Peyer's patch (tissue), 4 donors: ENCODE data around the gene COL28A1. TPM values are rescaled to one million over a fixed set of nuclear protein-coding genes. Genes with fewer than 3 reads are reported as not detected.

Source experiments
- DNase-seq, 3 donors: peaks; one replicate each; pipeline ENCODE4 v3.0.0-alpha.2; 2017 to 2019
- H3K27ac ChIP-seq, 4 donors: fragments of 200-600 bp; sonication (generic); one replicate each; pipeline ENCODE4 v1.5.1; 2016 to 2019
- H3K27me3 ChIP-seq, 2 donors: fragments of 200-600 bp; sonication (generic); one replicate each; pipeline ENCODE4 v1.5.1; 2019
- H3K36me3 ChIP-seq, 3 donors: fragments of 200-600 bp; sonication (generic); one replicate each; pipeline ENCODE4 v1.5.1; 2016 to 2019
- H3K4me1 ChIP-seq, 4 donors: fragments of 200-600 bp; sonication (generic); one replicate each; pipeline ENCODE4 v1.5.1; 2016 to 2019
- H3K4me3 ChIP-seq, 4 donors: fragments of 200-600 bp; sonication (generic); 1 replicate in 3 of 4; 2 replicates in 1 of 4; pipeline ENCODE4 v1.5.1; 2016 to 2019; ENCODE audit warnings: mild to moderate bottlenecking in 1 of 4
- H3K9me3 ChIP-seq, 4 donors: fragments of 200-600 bp; sonication (generic); one replicate each; pipeline ENCODE4 v1.5.1; 2016 to 2019; ENCODE audit warnings: mild to moderate bottlenecking in 1 of 4
- total RNA-seq, 4 donors: library from RNA; depleted of rRNA; stranded (reverse); fragments of >200 nt; gene quantifications; one replicate each; pipeline ENCODE4 v1.1.0, GENCODE V29; 2016
- TF ChIP-seq, protein P1 (sequence below), 6 experiments: fragments of 450-650 bp in 4 of 6; fragments of 200-600 bp in 2 of 6; sonication (generic) in 1 of 6; IDR thresholded peaks; one replicate each; pipeline ENCODE4 v1.5.1; 2017 to 2019; ENCODE audit warnings: antibody characterized with exemption in 6 of 6, mild to moderate bottlenecking in 3 of 6, moderate library complexity in 1 of 6

The COL28A1 gene
- total RNA-seq, 4 donors from 2014 or later = 1.4 to 5.8 (median 1.9) TPM

DNA sequence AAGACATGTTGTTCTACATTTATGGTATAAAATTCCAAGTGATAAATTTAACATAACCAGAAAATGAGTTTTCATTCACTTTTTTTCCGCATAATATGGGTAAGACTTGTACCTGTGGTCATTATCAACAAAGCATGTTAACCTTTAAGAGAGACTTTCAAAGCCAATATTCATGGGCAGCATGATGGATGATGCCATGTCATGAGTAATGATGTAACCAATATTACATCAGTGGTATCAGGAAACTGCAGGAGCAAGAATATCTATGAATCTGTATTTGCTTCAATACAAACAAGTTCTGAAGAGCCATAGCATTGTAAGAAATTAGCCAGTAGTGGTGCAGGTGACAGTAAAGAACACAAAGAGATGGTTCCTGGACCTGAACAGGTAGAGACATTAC lies 226.5 kb downstream of the COL28A1 start:
- no peak for DNase-seq
- Histone ChIP-seq H3K27ac (no peak overlapping the region), H3K36me3 (no peaks in the 10 kb centered on the region), H3K4me3 (no peak overlapping the region), H3K9me3 (no peaks in the 10 kb centered on the region), H3K27me3 (no peaks in the 10 kb centered on the region), H3K4me1 (no peaks in the 10 kb centered on the region)
- TF ChIP-seq, protein P1, sequence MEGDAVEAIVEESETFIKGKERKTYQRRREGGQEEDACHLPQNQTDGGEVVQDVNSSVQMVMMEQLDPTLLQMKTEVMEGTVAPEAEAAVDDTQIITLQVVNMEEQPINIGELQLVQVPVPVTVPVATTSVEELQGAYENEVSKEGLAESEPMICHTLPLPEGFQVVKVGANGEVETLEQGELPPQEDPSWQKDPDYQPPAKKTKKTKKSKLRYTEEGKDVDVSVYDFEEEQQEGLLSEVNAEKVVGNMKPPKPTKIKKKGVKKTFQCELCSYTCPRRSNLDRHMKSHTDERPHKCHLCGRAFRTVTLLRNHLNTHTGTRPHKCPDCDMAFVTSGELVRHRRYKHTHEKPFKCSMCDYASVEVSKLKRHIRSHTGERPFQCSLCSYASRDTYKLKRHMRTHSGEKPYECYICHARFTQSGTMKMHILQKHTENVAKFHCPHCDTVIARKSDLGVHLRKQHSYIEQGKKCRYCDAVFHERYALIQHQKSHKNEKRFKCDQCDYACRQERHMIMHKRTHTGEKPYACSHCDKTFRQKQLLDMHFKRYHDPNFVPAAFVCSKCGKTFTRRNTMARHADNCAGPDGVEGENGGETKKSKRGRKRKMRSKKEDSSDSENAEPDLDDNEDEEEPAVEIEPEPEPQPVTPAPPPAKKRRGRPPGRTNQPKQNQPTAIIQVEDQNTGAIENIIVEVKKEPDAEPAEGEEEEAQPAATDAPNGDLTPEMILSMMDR (IDR thresholded peaks at IDR 0.05) = no peak

Other genes with a start within 250 kb of the COL28A1 start
- 10 to 100 TPM; 17.1 to 42.9 (median 26.8) TPM for gene MIOS, start 31.0 kb upstream of the COL28A1 start, total RNA-seq
- 10 to 100 TPM; 15.2 to 28.2 (median 18.7) TPM for gene UMAD1, start 104.9 kb upstream of the COL28A1 start, total RNA-seq
- gene RPA3, start 182.7 kb upstream of the COL28A1 start, total RNA-seq = 10 to 100 TPM; 11.3 to 23.6 (median 19.4) TPM